CD4-positive, CD25-positive, alpha-beta regulatory T cell (primary cell): ENCODE results near the gene GYPA. TPM values are rescaled to one million over a fixed set of nuclear protein-coding genes. Genes with fewer than 3 reads are reported as not detected.
"Not testable (repeated sequence)": the region's sequence is repeated elsewhere in the genome, so short reads cannot be mapped to it uniquely, and the experiment has no call there.

Experiments used
- ATAC-seq, 2 donors: fragments of 150-1000 bp; cut with Tn5 transposase; one replicate each; pipeline ENCODE4 v1.10.0; 2021; ENCODE audit warnings: low read depth in 2 of 2, moderate number of reproducible peaks in 2 of 2, moderate library complexity in 1 of 2
- DNase-seq, 3 donors: peaks; one replicate each; pipeline versions ENCODE4 v3.0.0 to v3.0.0-alpha.2; 2012 to 2022; ENCODE audit warnings: mixed read lengths in 1 of 3
- H3K27ac ChIP-seq: one replicate; pipeline ENCODE4 v1.7.0; 2013; ENCODE audit warnings: mild to moderate bottlenecking, low read length; ENCODE audit not compliant: insufficient read depth, poor library complexity, severe bottlenecking
- H3K27me3 ChIP-seq: one replicate; pipeline ENCODE4 v1.7.0; 2013; ENCODE audit warnings: low read length; ENCODE audit not compliant: control insufficient read depth, insufficient read depth
- H3K36me3 ChIP-seq: one replicate; pipeline ENCODE4 v1.7.0; 2013; ENCODE audit warnings: mild to moderate bottlenecking, low read length, moderate library complexity; ENCODE audit not compliant: control insufficient read depth, insufficient read depth
- H3K4me1 ChIP-seq: 2 replicates; pipeline ENCODE4 v1.7.0; 2013; ENCODE audit warnings: mild to moderate bottlenecking, low read length; ENCODE audit not compliant: insufficient read depth, control insufficient read depth, poor library complexity, severe bottlenecking
- H3K4me3 ChIP-seq: one replicate; pipeline ENCODE4 v1.7.0; 2013; ENCODE audit warnings: low read depth, mild to moderate bottlenecking, low read length, moderate library complexity
- H3K9me3 ChIP-seq, 2 experiments: 1 replicate in 1 of 2; 2 replicates in 1 of 2; pipeline ENCODE4 v1.7.0; 2013; ENCODE audit warnings: low read length in 2 of 2, mild to moderate bottlenecking in 1 of 2, moderate library complexity in 1 of 2; ENCODE audit not compliant: control insufficient read depth in 2 of 2
- H3K27ac Mint-ChIP-seq, 3 donors: one replicate each; pipeline ENCODE4 v1.8.0; 2020 to 2022; ENCODE audit warnings: mild to moderate bottlenecking in 3 of 3, mixed read lengths in 3 of 3, moderate library complexity in 2 of 3
- H3K27me3 Mint-ChIP-seq: one replicate; pipeline ENCODE4 v1.8.0; 2022; ENCODE audit warnings: mild to moderate bottlenecking, mixed read lengths
- H3K36me3 Mint-ChIP-seq: one replicate; pipeline ENCODE4 v1.8.0; 2020; ENCODE audit warnings: mixed read lengths
- H3K4me1 Mint-ChIP-seq, 4 donors: one replicate each; pipeline ENCODE4 v1.8.0; 2020 to 2022; ENCODE audit warnings: mixed read lengths in 4 of 4, mild to moderate bottlenecking in 1 of 4
- H3K4me3 Mint-ChIP-seq, 4 donors: one replicate each; pipeline ENCODE4 v1.8.0; 2020 to 2022; ENCODE audit warnings: mild to moderate bottlenecking in 4 of 4, mixed read lengths in 4 of 4, moderate library complexity in 3 of 4
- H3K9me3 Mint-ChIP-seq, 7 donors: one replicate each; pipeline ENCODE4 v1.8.0; 2020 to 2022; ENCODE audit warnings: mixed read lengths in 7 of 7, mild to moderate bottlenecking in 3 of 7, moderate library complexity in 2 of 7
- polyA plus RNA-seq, 4 donors: library from polyadenylated mRNA; unstranded; fragments of 300-500 nt; fragmentation: Illumina TruSeq; gene quantifications; one replicate each; pipeline ENCODE4 v1.2.3, GENCODE V29; 2021
- total RNA-seq: library from RNA; stranded (reverse); gene quantifications from one replicate; pipeline ENCODE4 v1.2.3, GENCODE V29; 2022

GYPA gene
- total and polyA plus RNA-seq, 5 donors from 2014 or later, result not detected

DNA sequence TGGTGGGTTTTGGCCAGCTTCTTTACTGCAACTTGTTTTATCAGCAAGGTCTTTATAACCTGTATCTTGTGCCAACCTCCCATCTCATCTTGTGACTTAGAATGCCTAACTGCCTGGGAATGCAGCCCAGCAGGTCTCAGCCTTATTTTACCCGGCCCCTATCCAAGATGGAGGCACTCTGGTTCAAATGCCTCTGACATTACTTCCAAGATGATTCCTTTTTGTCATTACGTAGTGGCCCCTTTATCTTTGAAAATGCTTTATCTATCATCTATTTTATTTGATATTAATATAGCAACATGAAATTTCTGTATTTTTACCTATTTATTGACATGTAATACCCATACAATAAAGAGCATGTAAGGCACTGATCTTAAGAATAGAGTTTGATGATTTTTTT, 49.3 kb downstream of the GYPA start:
- not testable (repeated sequence) for DNase-seq, H3K4me3 Mint-ChIP-seq, H3K9me3 ChIP-seq

DNA sequence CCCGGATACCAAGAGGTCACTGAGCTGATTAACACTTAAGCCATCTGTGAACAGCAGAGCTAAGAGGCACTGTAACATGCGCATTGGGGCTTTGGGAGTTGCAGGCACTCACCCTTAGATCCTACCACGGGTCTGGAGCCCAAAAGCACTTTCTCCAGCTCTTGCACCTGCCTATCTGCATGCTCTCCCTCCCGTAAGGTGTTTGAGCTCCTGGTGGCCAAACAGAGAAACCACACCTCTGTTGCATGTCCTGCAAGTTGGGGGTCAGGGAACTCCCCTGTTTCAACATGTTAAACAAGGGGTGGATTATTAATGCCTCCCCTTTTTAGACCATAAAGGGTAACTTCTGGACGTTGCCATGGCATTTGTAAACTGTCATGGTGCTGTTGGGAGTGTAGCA, 49.8 kb downstream of the GYPA start:
- Mint-ChIP-seq H3K4me1 (no peaks in the 10 kb centered on the region), H3K27me3 (no peaks in the 10 kb centered on the region), H3K27ac (no peak overlapping the region), H3K36me3 (no peaks in the 10 kb centered on the region), H3K4me3 (no peak overlapping the region), H3K9me3 (peaks cover 0 to 2% (median 0%) of the 10 kb centered on the region in 7 donors)
- no peak for ATAC-seq
- H3K4me3 ChIP-seq, result no peak overlapping the region
- H3K36me3 ChIP-seq, result no peaks in the 10 kb centered on the region
- no peak overlapping the region for H3K27ac ChIP-seq
- no peaks in the 10 kb centered on the region for H3K9me3 ChIP-seq
- no peak for DNase-seq
- H3K4me1 ChIP-seq, result no peaks in the 10 kb centered on the region
- H3K27me3 ChIP-seq, result no peaks in the 10 kb centered on the region

More for the DNA sequence above, 49.3 kb downstream of the GYPA start:
- H3K36me3 ChIP-seq, H3K4me3 ChIP-seq, H3K36me3 Mint-ChIP-seq, H3K4me1 Mint-ChIP-seq, H3K27ac Mint-ChIP-seq, H3K9me3 Mint-ChIP-seq, ATAC-seq, H3K27me3 ChIP-seq, H3K27me3 Mint-ChIP-seq, H3K4me1 ChIP-seq, H3K27ac ChIP-seq: not testable (repeated sequence)

DNA sequence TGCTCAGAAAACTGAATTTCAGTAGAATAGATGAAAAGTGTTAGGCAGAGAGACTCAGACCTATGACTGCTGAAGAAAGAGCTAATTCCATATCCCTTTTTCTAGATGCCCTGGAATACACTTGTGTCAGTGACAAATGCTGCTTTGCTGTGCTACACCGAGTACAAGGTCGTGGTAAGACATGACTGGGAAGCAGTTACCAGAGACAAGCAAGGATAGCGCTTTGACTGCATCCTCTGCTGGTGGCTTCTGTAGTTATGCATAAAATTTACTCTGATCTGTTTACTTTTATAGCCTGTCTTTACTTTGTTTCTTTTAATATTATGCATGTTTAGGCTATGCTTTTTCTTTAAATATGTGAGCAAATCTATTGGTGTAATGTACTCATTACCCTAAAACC, 58.5 kb downstream of the GYPA start:
- H3K4me3 Mint-ChIP-seq, H3K4me1 Mint-ChIP-seq, H3K9me3 Mint-ChIP-seq, H3K36me3 ChIP-seq, H3K4me3 ChIP-seq, H3K27ac Mint-ChIP-seq, H3K4me1 ChIP-seq, DNase-seq, H3K27me3 Mint-ChIP-seq, H3K27me3 ChIP-seq, H3K36me3 Mint-ChIP-seq, H3K9me3 ChIP-seq, ATAC-seq, H3K27ac ChIP-seq: not testable (repeated sequence)

DNA sequence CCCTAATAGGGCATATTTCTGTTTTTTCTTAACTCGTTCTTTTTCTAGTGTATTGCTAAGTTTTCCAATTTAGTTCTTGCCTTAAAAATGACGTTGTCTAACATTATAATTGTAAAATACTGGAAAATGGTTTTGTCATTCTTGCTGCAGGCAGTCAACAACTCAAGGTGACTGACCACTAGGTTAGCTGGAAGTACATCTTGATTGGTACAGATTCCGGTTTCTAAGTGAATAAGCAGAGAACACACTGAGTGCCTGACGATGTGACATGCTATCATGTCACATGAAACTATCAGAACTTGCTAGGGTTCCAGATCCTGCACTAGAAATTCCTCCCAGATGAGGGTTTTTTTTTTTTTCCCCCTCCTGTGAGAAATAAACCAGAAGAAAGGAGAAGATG, 60.4 kb downstream of the GYPA start:
- H3K27ac Mint-ChIP-seq, H3K9me3 Mint-ChIP-seq, H3K27me3 Mint-ChIP-seq, H3K4me3 Mint-ChIP-seq, H3K36me3 ChIP-seq, H3K9me3 ChIP-seq, ATAC-seq, H3K36me3 Mint-ChIP-seq, H3K4me1 ChIP-seq, H3K27ac ChIP-seq, H3K27me3 ChIP-seq, DNase-seq, H3K4me1 Mint-ChIP-seq, H3K4me3 ChIP-seq: not testable (repeated sequence)

DNA sequence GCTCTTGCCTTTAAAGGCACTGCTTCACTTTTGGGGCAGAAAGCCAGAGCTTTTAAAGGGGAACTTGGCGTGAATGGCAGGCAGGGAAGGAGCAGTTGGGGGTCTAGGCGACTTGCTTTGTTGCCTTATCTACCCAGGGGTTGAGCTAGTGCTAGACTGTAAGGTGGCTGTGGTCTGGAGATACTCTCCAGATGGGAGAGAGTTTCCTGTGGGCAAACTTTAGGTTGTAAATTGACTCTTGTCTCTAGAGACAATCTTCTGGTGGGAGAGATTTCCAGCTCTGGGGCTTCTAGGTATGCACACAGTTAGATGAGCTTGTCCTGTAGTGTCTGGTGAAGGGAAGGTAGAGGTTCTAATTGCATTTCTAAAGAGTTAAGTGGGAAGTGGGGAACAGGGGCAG, 61.8 kb downstream of the GYPA start:
- not testable (repeated sequence) for H3K4me3 ChIP-seq, H3K4me1 ChIP-seq, H3K27me3 Mint-ChIP-seq, H3K27me3 ChIP-seq, ATAC-seq, H3K27ac Mint-ChIP-seq, H3K36me3 Mint-ChIP-seq, H3K9me3 ChIP-seq, DNase-seq, H3K9me3 Mint-ChIP-seq, H3K4me1 Mint-ChIP-seq, H3K4me3 Mint-ChIP-seq, H3K27ac ChIP-seq, H3K36me3 ChIP-seq

DNA sequence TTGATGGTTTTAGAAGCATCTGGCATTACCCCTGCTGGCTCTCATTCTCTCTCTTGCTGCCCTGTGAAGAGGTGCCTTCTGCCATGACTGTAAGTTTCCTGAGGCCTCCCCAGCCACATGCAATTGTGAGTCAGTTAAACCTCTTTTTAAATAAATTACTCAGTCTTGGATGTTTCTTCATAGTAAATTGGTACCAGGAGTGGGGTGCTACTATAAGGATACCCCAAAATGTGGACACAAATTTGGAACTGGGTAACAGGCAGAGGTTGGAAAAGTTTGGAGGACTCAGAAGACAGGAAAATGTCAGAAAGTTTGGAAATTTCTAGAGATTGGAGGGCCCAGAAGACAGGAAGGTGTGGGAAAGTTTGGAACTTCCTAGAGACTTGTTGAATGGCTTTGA, 79.0 kb downstream of the GYPA start:
- peaks cover 0 to 16% (median 4%) of the 10 kb centered on the region in 7 donors for H3K9me3 Mint-ChIP-seq
- H3K27ac Mint-ChIP-seq, DNase-seq, H3K4me1 ChIP-seq, H3K36me3 ChIP-seq, ATAC-seq, H3K4me3 Mint-ChIP-seq, H3K27ac ChIP-seq, H3K36me3 Mint-ChIP-seq, H3K27me3 ChIP-seq, H3K9me3 ChIP-seq, H3K4me1 Mint-ChIP-seq, H3K27me3 Mint-ChIP-seq, H3K4me3 ChIP-seq: not testable (repeated sequence)

DNA sequence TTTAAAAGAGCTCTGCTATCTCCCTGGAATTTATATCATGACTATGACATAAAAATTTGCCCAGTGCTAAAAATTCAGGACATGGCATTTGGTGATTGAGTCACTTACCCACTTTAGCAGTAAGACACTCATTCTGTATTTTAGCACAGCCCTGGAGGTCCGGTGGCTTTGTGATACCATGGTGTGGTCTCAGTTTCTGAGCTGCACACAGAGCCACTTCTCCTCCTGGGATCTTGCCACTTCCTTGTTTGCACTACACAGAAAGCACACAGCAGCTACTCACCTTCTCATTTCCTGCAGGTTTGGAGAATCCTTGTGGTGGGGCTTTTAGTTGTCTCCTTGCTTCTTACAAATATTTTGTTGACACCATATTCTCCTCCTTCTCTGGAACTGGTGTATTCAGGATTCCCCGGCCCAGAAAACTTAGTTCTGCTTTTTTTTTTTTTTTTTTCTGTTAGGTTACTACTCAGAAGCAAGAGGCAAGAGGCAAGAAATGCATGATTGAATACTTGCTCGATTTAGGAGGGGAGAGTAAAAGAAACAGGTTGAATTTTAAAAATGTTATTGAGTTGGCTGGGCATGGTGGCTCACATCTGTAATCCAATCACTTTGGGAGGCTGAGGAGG, 80.2 kb downstream of the GYPA start:
- not testable (repeated sequence) for DNase-seq, H3K4me1 ChIP-seq, H3K27me3 ChIP-seq, ATAC-seq, H3K36me3 Mint-ChIP-seq, H3K4me3 Mint-ChIP-seq, H3K27ac Mint-ChIP-seq, H3K27me3 Mint-ChIP-seq, H3K4me3 ChIP-seq, H3K4me1 Mint-ChIP-seq, H3K9me3 ChIP-seq, H3K36me3 ChIP-seq, H3K27ac ChIP-seq
- peaks cover 0 to 16% (median 4%) of the 10 kb centered on the region in 7 donors for H3K9me3 Mint-ChIP-seq
